ENCODE measurements around the gene ADAMTS16.

Gene ADAMTS16

GRCh38 chr5:5183189-5183699 is 43.1 kb downstream of the ADAMTS16 start:
- no peak for DNase-seq (ENCODE audit: low read depth)

GRCh38 chr5:5183933-5184332 is 43.8 kb downstream of the ADAMTS16 start:
- no peak for DNase-seq (ENCODE audit: low read depth)

DNA sequence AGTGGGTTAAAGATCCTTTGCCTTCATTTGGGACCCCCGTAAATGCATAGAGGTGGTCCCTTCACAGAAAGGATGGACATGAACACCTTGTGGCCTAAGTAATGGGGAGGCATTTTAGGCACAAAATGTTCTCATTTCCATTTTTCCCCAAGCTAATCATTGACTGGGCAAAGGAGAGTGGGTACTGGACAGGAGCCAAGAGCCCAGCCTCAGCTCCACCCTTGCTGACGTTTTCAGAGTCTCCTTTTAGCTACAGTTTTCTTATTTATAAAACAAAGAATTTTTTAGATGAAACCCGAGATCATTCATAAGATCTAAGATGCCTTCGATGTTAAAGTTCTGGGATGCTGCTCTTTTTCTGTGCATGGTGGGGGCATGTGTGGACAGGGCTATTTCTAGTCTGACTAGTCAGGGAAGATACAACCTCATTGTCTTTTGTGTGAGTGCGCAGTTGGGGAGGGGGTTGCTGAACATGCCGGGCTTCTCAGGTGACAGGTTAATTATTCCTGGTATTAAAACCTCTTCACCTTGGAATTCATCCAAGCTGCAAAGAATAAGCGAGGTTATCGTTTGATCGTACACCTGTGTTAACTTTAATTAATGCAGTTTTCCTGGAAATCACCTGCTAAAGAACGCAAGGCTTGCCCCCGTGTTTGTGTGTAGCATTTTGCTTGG is 48.4 kb downstream of the ADAMTS16 start:
- no peak for DNase-seq (ENCODE audit: low read depth)

DNA sequence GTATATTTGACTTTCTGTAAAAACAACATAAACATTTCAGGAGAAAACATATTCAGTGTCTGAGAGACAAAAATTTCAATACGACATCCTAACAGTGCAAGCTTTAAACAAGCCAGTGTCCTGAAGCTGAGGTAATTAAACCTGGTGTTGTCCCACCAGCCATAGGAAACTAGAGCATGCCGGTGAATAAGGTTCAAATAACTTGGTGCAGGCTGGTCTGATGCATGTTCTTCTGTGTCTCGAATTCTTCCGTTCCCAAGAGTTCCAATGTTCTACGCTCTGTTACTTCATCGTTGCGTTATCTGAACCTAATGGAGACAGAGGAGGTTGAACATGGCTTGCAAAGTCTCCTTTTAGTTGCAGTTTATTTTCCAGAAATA is 48.9 kb downstream of the ADAMTS16 start:
- DNase-seq (ENCODE audit: low read depth): no peak

DNA sequence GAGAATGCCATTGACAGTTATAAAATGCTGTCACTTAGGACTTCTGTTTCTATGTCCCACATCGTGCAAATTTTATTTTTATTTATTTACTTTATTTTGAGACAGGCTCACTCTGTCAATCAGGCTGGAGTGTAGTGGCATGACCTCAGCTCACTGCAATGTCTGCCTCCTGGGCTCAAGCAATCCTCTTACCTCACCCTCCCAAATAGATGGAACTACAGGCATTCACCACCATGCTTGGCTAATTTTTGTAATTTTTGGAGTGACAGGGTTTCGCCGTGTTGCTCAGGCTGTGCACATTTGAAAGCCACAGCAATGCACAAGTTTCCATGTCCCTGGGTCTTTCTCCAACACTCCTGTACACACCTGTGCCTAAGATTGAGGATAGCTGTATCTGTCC is 51.8 kb downstream of the ADAMTS16 start:
- no peak for DNase-seq (ENCODE audit: low read depth)

DNA sequence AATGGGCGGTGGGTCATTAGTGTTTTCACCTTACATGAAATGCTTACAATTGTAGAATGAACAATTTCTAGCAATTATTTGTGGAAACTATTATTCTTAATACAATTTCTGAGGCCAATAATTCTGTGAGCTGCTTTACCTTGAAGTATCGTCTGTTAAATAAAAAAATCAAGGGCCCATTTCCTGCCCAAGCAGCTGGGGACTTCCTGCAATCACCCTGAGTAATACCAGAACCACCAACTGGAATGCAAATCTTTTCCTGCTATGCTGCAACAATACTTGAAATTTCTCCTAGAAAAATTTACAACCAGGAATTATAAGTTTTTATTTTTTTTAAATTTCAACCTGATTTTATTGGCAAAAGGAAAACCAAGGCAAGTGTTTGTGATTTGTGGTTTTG is 52.6 kb downstream of the ADAMTS16 start:
- DNase-seq (ENCODE audit: low read depth): no peak

DNA sequence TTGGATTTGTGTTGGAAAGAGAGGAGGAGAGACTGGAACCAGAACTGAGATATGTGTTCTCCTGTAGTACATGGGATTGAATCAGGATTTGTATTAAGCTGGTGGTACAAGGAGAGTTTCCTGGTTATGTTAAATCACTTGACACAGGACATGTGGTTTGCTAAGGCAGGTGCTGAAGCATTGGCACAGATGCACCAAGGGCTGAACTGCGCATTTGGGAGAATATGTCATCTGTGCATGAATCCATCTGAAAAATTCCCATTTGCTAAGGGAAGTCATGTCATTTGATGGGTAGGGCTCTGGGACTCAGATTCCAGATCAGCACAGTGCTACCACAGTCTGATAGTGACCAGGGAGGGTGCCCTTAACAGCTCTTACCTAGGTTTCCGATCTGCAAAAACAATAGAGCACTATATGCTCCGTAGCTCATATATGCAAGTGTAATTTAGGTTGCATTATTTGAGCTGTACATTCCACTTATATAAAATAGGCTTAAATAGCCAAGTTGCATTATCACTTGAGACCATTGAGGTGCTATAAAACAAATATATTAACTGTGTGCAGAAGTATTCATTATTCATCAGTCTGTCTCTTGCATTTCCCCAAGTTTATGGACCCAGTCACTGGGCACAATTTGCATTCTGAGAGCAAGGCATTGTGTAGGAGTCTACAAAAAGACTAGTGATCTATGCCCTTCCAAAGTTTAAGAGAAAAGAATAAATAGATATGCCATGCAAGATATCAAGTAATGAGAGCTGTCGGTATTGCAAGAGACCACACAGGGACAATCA is 55.2 kb downstream of the ADAMTS16 start:
- DNase-seq (ENCODE audit: low read depth): no peak

GRCh38 chr5:5198135-5198534 is 58.0 kb downstream of the ADAMTS16 start:
- DNase-seq (ENCODE audit: low read depth): no peak

DNA sequence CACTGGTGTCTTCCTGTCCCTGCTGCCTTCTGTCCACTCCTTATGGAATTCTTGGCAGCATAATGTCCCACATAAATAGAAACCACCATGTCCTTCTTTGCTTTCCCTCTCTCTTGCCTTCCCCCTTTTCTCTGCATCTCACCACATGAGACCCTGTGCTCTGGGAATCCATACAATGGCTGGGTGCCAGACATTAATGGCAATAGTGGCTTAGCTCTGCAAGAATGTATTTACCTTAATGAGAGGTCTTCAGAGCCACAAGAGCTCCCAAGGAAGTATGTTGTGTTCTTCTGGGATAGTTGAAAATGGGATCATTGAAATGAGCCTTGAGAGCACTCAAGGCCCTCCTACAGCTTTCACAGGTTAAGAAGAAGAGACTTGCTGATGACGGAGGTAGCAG is 58.7 kb downstream of the ADAMTS16 start:
- no peak for DNase-seq (ENCODE audit: low read depth)

GRCh38 chr5:5199495-5199894 is 59.4 kb downstream of the ADAMTS16 start:
- DNase-seq (ENCODE audit: low read depth): no peak

GRCh38 chr5:5200133-5200532 is 60.0 kb downstream of the ADAMTS16 start:
- DNase-seq (ENCODE audit: low read depth): no peak

DNA sequence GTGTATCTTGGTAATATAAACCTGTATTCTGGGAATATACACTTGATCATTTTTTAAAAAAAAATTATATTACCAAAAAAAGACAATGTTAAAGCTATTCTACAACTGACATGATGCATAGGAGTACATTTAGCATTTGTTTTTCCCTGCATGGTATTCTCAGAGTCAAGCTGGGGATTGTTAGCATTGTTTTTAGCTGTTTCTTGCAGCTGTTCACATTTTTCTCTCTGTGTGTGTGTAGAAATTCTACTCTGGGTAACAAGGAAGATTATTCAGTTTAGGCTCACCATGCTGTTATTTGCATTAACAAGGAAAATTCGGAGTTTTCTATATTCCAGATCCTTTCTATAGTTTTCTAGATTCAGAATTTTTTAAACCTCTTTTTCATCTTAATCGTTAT is 62.2 kb downstream of the ADAMTS16 start:
- no peak for DNase-seq (ENCODE audit: low read depth)

- no peak for DNase-seq (ENCODE audit: low read depth)
Observed at GRCh38 chr5:5203451-5203850, 63.3 kb downstream of the ADAMTS16 start.

GRCh38 chr5:5207828-5208227 is 67.7 kb downstream of the ADAMTS16 start:
- DNase-seq (ENCODE audit: low read depth): no peak

GRCh38 chr5:5209089-5209488 is 69.0 kb downstream of the ADAMTS16 start:
- no peak for DNase-seq (ENCODE audit: low read depth)

DNA sequence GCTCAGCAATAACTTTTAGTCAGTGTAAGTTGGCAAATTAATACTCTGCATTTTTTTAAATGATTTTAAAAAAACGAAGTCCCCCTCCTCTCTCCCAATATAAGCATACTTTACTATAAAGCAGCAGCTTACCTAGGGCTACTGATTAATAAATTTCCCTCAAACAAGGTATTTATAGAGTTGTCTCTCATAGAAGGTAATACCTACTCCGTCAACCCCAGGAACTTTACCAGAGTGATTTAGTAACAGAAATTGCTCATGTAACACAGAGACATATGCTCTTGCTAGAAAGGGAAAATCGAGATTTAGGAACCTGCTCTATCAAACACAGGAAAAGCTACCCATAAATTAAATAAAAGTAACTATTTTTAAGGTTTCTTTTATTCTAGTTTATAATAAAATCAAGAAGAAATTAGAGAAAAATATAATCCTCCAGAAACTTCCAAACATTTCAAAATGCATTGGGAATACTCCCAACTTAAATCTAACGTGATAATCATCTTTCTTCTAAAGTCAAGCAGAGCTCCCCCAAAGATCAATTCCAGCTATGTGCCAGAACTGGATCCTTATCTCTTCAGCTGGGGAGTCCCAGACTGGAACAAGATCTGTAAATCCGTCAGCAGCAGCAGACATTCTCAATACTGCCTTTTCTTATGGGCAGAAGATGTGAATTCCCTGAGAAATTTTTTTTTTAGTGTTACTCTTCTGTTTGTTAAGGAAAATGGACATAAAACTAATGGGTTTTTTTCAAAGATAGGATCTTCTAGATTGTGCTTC is 69.6 kb downstream of the ADAMTS16 start:
- no peak for DNase-seq (ENCODE audit: low read depth)

DNA sequence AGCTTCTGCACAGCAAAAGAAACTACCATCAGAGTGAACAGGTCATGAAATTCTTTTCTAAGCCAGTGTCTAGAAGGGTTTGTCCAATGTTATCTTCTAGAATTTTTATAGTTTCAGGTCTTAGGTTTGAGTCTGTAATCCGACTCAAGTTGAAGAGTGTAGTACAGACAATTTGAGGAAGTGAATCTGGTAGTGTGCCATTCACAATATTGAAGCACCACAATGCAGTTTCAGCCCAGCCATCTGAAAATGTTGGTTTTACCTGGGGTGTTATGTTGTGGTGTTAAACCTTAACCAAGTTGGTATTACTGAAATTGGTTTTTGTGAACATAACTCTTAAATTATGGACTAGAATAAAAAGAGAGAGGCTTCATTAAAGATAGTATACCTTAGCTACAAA is 77.2 kb downstream of the ADAMTS16 start:
- DNase-seq (ENCODE audit: low read depth): no peak

DNA sequence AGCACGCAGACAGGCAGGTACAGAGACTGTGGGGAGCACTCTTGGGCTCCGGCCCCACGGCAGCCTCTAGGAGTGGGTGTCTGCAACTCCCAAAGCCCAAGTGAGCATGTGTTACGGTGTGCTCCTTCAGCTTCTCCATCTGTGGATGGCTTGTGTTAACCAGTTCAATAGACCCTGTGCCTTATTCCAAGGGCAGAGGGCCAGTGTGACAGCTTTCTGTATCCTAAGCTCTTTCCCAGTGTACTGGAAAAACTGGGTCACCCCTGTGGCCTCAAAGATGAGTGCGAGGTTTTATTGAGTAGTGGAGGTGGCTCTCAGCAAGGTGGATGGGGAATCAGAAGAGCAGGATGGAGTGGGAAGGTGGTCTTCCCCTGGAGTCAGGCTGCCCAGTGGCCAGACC is 78.3 kb downstream of the ADAMTS16 start:
- DNase-seq (ENCODE audit: low read depth): no peak

- no peak for DNase-seq (ENCODE audit: low read depth)
Observed at GRCh38 chr5:5219541-5219940, 79.4 kb downstream of the ADAMTS16 start.

DNA sequence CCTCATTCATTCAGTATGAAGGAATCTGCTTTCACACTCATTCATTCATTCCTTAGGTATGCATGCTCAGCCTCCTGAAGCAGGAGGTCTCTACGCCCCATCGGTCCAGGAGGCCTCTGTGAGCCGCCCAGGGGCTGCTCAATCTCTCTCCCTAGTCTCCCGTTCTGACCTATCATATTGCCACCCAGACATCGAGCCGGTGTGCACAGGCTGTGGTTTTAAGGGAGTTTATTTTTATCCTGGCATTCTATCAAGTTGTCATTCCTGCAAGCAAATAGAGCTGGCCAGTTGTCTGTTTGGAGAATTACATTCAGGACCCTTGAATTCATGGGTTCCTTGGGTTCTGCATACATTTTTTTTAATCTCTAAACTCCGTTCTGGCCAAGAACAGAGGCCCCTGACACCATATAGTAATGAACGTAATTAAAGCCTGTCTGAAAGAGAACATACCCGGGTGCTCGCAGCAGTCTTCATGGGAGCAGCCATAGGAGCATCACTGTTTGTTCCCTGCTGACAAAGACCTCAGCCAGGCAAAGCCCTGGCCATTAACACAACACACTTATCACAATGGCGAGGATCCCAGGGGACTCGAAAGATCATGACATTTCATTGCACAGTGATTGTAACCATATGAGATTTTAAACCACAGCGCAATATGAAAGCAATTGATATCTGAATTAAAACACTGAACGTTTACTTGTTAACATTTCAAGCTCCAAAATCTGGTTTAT is 80.9 kb downstream of the ADAMTS16 start:
- no peak for DNase-seq (ENCODE audit: low read depth)

GRCh38 chr5:5221724-5222123 is 81.6 kb downstream of the ADAMTS16 start:
- DNase-seq (ENCODE audit: low read depth): no peak

DNA sequence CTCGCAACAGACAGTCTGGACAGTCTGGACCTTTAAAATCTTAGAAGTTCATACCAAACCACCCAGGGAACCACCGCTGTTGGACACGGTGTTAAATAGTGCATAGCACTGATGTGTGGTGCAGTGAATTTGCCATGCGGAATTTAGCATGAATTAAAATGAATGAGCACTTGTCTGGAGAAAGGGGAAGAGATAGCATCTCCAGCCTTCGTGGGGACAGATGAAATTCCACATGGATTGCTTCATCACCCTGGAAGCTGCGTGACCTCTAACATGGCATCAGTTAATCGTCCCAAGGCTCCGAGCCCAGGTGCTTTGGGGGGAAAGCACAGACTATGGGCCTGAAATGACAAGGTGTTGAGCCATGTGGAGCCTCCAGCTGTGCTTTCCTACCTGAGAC is 91.4 kb downstream of the ADAMTS16 start:
- DNase-seq (ENCODE audit: low read depth): no peak

Data from stimulated activated CD4-positive, alpha-beta T cell treated with anti-CD3 and anti-CD28 coated beads, Interleukin-2, amount 100 ng/mL, for 4 hours (primary cell).